Limb (tissue), 2 donors: ENCODE data around the gene USP46.

ENCODE experiments used
- DNase-seq, 2 donors: peaks; one replicate each; pipeline ENCODE4 v3.0.0-alpha.2; 2016; ENCODE audit errors: extremely low spot score in 2 of 2

USP46 gene, protein sequence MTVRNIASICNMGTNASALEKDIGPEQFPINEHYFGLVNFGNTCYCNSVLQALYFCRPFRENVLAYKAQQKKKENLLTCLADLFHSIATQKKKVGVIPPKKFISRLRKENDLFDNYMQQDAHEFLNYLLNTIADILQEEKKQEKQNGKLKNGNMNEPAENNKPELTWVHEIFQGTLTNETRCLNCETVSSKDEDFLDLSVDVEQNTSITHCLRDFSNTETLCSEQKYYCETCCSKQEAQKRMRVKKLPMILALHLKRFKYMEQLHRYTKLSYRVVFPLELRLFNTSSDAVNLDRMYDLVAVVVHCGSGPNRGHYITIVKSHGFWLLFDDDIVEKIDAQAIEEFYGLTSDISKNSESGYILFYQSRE

DNA sequence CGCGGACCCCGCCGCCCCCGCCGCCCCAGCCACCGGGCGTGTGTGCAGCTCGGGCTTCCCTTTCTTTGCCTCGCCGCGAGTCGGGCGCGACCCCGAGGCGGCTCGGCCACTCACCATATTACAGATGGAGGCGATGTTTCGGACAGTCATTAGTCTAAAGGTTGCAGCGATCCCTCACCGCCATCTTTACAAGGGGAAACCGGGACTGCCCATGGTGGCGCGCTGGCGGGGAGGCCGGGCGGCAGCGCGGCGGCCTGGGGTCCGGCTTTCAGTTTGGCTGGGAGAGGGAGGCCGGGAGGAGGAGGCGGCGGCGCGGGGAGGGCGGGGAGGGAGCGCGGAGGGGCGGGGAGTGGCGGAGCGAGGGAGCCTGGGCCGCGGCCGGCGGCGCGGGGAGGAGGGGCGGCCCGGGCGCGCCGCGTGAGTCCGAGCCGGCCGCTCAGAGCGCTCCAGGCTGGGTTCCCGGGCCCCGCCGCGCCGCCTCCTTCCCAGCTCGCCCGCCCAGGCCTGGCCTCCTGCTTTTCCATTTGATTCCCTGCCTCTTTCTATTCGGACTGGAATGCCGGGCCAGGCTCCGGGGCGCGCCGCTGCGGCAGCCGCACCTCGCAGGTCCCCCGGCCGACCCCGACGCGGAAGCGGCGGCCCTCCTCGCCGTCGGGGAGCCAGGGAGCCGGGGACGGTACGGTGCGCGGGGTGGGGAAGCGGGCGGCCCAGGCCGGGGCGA is at the start of gene USP46:
Gene USP46 (minus strand): TSS at position 301 of the 721 bp plus-strand sequence. CDS start 151 bp downstream, at position 150.
- peak; percentile 75 to 91 for DNase-seq

DNA sequence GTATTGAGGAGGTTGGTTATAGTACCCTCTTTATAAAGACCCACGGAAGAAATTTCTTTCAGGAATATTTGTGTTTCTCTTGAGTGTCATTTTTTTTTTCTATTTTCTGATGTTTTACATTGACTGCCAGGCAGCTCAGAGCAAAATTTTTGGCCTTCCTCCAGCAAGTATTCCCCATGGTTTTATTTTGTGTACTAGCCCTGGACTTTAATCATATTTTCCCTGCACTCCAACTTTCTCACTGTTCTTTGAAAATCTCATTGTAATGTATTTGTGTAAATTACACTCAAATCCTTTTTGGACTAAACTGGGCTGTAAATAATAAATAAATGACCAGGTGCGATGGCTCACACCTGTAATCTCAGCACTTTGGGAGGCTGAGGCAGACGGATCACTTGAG is 45.6 kb upstream of the USP46 start:
- no peak for DNase-seq

DNA sequence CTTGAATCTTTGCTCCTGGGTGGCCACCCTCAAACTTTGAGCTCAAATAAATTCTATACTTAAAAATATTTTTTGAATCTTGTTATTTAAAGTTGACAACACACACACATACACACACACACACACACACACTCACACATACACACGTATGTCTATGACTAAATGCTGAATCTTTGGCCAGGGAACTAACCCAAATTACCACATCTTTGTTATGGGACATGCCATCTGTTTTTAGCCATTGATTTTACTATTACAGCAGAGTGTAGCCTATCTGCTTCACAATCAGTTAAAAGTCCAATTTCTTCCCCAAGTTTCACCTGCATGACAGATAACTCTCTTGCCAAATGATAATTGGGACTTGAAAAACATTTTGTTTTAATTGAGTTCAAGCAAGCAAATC is 45.0 kb upstream of the USP46 start:
- DNase-seq: no peak

DNA sequence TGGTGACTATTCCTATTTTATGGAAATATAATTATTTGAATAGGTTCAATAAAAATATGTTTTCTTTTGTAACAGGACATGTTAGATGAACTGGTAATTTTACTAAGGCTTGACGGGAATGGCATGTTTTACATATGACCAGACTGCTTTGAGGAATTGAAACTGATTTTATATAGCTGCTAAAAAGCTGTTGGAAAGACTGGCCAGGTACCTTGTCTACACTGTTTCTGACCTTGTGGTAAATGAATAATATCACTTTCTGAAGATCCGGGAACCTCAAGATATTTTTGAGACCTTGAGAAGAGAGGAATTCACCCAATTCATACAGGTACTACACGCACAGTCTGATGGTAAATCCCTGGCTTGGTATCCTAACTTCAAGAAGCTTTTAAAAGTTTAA is 42.1 kb upstream of the USP46 start:
- no peak for DNase-seq

DNA sequence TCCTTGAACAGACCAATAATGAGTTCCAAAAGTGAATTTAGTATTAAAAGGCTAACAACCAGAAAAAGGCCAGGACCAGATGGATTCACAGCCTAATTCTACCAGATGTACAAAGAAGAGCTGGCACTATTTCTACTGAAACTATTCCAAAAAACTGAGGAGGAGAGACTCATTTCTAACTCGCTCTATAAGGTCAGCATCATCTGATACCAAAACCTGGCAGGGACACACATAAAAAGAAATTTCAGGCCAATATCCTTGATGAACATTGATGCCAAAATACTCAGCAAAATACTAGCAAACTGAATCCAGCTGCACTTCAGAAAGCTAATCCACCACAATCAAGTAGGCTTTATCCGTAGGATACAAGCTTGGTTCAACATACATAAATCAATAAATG is 35.8 kb upstream of the USP46 start:
- no peak for DNase-seq

DNA sequence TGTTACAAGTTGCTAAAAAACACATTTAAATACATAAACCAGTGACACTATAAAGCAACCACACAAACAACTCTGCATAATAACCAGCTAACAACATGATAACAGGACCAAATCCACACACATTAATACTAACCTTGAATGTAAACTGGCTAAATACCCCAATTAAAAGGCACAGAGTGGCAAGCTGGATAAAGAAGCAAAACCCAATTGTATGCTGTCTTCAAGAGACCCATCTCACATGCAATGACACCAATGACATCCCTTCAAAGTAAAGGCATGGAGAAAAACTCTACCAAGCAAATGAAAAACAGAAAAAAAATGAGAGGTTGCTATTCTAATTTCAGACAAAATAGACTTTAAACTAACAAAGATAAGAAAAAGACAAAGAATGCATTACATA is 34.4 kb upstream of the USP46 start:
- no peak for DNase-seq

DNA sequence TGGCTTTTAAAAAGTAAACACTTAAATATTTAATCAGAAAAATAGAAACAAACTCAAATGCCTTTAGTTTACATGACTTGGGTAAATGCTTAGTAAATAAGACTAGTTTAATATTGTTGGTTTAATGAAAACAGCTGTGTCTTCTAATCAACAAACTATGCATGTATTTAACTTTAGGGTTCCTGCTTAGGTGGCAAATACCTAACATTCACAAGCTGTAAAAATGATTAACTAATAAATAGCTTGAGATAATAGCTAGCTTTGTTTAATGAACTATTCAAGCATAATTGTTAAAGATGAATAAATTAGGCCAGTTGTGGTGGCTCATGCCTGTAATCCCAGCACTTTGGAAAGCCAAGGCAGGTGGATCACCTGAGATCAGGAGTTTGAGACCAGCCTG is 30.0 kb upstream of the USP46 start:
- DNase-seq: no peak

DNA sequence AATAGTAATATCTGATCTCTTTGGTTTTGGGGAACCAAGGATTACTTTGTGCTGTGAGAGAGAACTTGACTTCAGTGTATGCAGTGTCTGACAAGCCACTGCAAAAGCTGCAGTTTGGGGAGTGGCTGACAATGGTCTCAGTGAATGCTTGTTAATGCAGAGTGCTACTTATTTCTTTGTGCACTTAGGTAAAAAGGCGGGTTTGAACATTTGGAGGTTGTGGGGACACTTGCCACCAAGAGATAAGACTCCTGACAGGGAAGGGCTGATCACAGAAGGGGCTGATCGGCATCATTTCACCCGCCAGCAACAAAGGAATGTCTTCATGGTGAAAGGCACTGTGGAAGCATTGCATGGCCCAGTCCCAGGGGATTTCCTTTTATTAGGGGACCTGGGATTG is 28.6 kb upstream of the USP46 start:
- no peak for DNase-seq

DNA sequence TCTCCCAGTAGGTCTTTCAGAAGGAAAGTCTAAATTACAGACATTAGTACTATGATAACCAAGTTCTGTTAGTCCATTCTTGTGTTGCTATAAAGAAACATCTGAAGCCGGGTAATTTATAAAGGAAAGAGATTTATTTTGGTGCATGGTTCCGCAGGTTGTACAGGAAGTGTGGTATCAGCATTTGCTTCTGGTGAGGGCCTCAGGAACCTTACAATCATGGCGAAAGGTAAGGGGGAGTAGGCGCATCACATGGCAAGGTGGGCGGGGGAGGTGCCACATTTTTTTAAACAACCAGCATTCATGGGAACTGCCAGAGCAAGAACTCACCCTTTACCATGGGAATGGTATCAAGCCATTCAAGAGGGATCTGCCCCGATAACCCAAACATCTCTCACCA is 26.2 kb upstream of the USP46 start:
- no peak for DNase-seq

DNA sequence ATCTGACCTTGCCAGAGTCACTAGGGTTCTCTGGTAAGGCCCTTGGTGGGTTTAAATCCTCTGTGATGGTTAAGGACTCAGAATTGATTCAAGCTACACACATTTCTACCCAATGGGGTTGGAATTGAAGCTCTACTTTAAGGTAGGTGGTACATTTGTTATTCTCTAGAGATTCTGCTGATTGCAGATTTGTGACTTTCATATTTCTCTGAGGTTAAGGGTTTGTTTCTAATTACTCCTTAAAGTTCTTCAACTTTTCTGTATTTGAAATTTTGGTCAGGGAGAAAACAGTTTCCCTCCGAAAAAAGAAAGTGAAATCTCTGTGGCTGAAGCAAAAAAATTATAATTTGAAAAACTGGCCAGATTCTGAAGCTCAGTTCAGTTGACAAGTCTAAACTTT is 25.8 kb upstream of the USP46 start:
- no peak for DNase-seq

DNA sequence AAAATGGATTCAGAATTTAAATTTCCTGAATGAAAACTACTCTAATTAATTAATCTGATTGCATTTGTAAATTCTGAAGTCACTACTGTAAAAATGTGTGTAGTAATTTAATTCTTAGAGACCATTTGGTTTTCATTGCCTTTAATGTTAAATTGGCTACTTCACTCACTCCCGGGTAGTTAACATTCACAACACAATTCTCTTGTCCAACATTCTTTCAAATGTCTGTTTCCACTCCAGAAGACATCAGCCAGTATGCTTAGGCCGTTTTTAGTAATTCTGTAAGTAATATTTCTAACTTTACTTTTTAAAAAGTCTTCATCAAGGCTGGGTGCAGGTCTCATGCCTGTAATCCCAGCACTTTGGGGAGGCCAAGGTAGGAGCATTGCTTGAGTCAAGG is 21.3 kb upstream of the USP46 start:
- no peak for DNase-seq

DNA sequence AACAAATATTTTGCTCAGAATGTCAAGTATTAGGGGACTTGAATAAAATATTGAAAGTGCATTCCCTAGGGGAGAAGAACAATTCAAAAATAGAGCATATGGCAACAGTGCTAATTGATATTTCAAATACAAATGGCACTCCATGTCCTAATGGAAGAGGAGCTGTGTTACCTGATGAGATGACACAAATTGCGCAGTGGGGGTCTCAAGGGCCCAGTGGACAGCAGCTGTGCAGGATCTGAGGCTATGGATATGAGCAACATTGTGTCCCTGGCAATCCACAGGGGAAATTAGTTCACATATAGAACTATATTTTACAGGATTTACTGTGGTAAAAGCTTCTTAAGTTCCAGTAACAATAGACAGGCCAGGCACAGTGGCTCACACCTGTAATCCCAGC is 17.4 kb upstream of the USP46 start:
- no peak for DNase-seq

DNA sequence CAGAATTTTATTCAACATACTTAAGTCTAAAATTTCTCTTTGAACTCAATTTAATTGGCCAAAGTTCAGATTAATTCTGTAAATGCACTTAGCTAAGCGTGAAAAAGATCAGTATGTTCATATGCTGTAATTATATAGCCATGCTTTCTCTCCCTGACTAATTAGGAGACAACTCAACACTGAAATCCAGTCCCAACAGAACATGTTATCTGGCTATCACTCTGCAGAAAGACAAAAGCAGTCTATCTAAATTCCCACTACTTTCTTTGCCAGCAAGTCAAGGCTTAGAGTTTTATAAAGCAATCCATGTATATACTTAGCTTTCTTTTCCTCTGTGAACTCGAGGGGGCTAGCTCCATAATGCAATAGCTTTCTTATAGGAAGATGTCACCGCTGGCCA is 16.0 kb upstream of the USP46 start:
- no peak for DNase-seq

DNA sequence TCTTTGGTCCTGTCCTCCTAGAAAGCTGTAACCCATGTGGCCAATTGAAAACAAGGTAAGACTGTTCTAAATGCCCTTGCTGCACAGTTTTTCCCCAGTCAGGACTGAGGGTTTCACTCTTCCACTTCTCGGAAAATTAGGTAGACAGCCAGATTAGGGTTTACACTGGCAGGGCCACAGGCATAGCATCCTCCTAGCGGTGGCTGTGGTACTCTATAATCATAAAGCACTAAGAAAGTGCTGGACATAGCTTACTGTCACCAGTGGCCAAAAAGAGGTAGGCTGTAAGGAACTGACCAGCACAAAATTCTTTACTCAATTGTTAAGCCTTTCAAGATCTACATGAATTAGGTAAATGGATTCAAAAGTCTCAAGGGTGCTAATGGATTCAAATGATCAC is 11.6 kb upstream of the USP46 start:
- DNase-seq: no peak

DNA sequence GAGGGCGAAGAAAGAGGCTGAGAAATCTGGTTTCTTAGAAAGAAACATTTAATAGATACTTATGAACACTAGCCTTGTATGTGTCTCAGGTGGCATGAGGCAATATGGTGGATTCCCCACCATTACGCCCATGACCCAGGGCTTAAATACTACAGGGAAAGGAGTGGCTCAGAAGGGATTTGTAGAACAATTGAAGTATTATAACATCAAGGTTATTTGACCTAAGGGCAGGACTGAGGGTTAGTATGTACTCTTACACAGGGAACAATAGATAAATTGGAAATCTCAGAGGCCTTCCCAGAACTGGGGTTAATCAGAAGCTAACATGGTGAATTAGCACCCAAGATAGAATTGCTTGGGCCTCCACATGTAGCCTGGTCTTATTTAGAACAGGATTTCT is 11.0 kb upstream of the USP46 start:
- DNase-seq: no peak

DNA sequence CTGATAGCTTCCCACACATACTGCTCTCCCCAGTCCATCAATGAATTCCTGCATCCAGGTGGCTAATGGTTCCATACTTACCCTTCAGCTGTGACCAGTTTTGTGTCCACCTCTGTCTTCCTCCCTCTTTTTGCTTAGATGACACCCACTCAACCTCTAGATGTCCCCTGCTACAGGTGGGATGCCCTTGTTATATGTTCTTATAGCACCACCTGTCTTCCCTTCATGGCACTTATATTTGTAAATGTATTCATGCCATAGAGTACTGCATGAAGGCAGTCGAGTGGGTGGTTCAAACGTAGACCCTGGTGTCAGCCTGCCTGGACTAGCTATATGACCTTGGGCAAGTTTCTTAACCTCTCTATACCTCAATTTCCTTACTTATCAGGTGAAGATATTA is 6.5 kb upstream of the USP46 start:
- DNase-seq: no peak

DNA sequence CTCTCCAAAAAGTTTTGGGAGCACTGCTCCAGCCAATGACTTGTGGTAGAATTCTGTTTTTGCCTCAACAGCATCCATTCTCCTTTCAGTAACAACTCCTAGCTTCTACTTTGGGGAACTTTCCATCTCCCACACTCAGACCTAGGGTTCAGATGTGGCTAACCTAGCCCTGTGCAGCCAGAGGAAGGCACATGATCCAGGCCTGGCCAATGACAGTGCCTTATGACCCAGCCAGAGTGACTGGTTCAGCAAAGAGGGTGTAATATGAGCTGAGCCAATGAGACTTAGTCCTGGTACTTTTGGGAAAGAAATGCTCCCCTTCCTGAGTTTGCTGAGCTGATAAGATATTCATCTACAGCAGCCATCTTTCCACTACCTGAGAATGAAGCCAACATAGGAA is 5.4 kb upstream of the USP46 start:
- DNase-seq: no peak

DNA sequence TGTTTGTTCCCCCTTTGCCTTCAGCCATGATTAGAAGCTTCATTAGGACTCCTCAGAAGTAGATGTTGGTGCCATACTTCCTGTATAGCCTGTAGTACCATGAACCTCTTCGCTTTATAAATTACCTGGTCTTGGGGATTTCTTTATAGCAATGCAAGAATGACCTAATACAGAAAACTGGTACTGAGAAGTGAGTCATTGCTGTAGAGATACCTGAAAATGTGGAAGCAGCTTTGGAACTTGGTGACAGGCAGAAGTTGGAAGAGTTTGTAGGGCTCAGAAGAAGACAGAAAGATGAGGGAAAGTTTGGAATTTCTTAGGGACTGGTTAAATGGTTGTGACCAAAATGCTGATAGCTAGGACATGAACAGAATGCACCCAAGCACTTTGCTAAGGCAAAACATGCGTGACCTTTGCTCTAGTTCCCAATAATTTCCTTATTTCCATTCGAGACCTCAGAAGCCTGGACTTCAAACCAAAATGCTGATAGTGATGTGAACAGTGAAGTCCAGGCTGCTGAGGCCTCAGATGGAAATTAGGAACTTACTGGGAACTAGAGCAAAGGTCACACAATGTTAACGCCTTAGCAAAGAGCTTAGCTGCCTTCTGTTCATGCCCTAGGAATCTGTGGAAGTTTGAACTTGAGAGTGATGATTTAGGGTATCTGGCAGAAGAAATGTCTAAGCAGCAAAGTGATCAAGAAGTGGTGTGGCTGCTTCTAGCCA is 3.0 kb upstream of the USP46 start:
- no peak for DNase-seq

DNA sequence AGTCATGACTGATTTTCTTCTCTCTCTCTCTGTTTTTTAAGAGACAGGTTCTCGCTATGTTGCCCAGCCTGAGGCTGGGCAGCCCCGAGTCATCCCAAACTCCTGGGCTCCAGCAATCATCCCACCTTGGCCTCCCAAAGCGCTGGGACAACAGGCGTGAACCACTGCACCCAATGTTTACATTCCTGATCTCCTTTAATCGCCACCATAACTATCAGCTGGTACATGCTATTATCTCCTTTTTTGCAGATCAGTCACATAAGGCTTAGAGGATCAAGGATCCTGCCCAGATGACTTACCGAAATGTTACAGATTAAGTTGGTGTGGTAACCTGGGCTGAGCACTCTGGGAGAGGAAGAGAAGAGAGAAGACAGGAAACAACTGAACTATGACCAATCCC is 1.5 kb upstream of the USP46 start:
- no peak for DNase-seq

DNA sequence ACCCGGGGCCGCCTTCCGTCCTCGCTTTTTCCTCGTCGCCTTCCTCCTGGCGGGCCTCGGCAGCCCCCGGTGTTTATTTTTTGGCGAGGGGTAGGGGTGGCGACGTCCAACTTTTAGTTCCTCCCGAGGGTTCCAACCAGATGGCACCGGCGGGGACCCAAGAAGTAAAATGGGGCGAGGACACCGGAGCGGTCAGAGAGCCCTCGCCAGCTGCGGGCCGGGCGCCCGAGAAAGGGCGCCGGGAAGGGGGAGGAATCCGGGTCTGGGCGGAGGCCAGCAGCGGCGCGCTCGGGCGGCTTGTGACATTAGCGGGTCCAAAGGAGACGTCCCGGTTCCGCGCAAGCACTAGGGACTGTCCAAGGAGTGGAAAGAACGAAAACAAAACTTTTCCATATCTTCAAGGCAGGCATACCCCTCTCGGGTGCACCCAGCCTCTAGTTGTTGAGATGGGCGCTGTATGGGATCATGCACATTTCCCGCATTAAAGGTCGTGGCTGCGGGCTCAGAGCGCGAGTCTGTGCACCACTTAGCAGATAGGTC is 691 bp upstream of the USP46 start:
- peak in 1 of 2 donors; percentile 71 for DNase-seq

DNA sequence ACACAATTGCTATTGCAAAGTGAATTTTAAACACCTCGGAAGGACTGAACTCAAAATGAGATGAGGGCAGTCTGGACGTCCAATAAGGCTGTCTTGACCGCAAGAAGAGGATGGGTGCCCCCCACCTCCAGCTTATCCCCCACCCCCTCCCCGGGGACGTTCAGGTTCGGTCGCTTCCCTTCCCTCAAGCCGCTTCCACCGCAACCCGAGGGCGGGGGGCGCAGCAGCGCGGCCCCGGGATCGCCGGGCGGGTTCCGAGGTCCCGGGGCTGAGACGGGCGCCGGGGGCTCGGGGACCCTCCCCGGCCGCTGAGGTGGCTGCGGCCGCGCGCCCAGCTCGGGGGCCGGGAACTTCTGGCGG is 480 bp downstream of the USP46 start:
- no peak for DNase-seq
